GM23338 (cell line): ENCODE measurements around the gene SNX8.

ENCODE experiments used
- CREB1 ChIP-seq: fragments of 250-450 bp; sonication (Bioruptor Pico); IDR thresholded peaks from 2 replicates; pipeline ENCODE4 v1.5.0; 2020; ENCODE audit warnings: low read depth, mild to moderate bottlenecking, moderate library complexity
- CTCF ChIP-seq, 2 experiments: fragments of 200-600 bp in 1 of 2; sonication (generic) in 1 of 2; conservative IDR thresholded peaks; 2 replicates each; pipeline versions ENCODE4 v1.5.1 to v1.6.1; 2016 to 2017; ENCODE audit warnings: antibody characterized with exemption in 2 of 2, low read depth in 2 of 2, mild to moderate bottlenecking in 2 of 2, moderate library complexity in 1 of 2
- ETS1 ChIP-seq: IDR thresholded peaks from 2 replicates; pipeline ENCODE4 v1.6.1; 2016; ENCODE audit warnings: antibody characterized with exemption
- EZH2 ChIP-seq: fragments of 200-600 bp; sonication (generic); IDR thresholded peaks from one replicate; pipeline ENCODE4 v1.8.0; 2017; ENCODE audit warnings: antibody characterized with exemption, mild to moderate bottlenecking, low read depth; ENCODE audit not compliant: unreplicated experiment
- EZH2phosphoT487 ChIP-seq: fragments of 200-600 bp; sonication (generic); IDR thresholded peaks from one replicate; pipeline ENCODE4 v1.8.1; 2018; ENCODE audit warnings: antibody characterized with exemption; ENCODE audit not compliant: unreplicated experiment
- JUNB ChIP-seq: IDR thresholded peaks from one replicate; pipeline ENCODE4 v1.6.1; 2016; ENCODE audit warnings: antibody characterized with exemption; ENCODE audit not compliant: unreplicated experiment
- NANOG ChIP-seq: IDR thresholded peaks from 2 replicates; pipeline ENCODE4 v1.6.1; 2016; ENCODE audit warnings: antibody characterized with exemption, borderline replicate concordance
- POLR2AphosphoS5 ChIP-seq: IDR thresholded peaks from 2 replicates; pipeline ENCODE4 v1.6.1; 2016; ENCODE audit warnings: antibody characterized with exemption, low read depth
- STAT1 ChIP-seq: IDR thresholded peaks from one replicate; pipeline ENCODE4 v1.6.1; 2016; ENCODE audit warnings: antibody characterized with exemption; ENCODE audit not compliant: unreplicated experiment
- ZNF114 ChIP-seq: fragments of 250-450 bp; sonication (Bioruptor Pico); IDR thresholded peaks from 2 replicates; pipeline ENCODE4 v1.5.0; 2020; ENCODE audit warnings: mild to moderate bottlenecking, moderate library complexity
- ZNF331 ChIP-seq: fragments of 250-450 bp; sonication (Bioruptor Pico); IDR thresholded peaks from 2 replicates; pipeline ENCODE4 v1.5.0; 2020; ENCODE audit warnings: low read depth, mild to moderate bottlenecking, moderate library complexity
- TF ChIP-seq, protein P1 (sequence below): IDR thresholded peaks from one replicate; pipeline ENCODE4 v1.6.1; 2018; ENCODE audit warnings: antibody characterized with exemption; ENCODE audit not compliant: unreplicated experiment
- TF ChIP-seq, protein P2 (sequence below): fragments of 250-450 bp; sonication (Bioruptor Pico); IDR thresholded peaks from 2 replicates; pipeline ENCODE4 v1.5.0; 2020; ENCODE audit warnings: mild to moderate bottlenecking, moderate library complexity

GRCh38 chr7:2233926-2234325 lies 80.3 kb downstream of the SNX8 start:
- no peak for TF ChIP-seq CTCF (conservative IDR thresholded peaks at IDR 0.05; ENCODE audit: low read depth in 2 of 2)
- TF ChIP-seq EZH2, result no peak
- TF ChIP-seq STAT1, result no peak
- no peak for TF ChIP-seq POLR2AphosphoS5
- TF ChIP-seq ETS1, result no peak
- TF ChIP-seq CREB1, result no peak
- TF ChIP-seq EZH2phosphoT487, result no peak
- TF ChIP-seq, protein P1, sequence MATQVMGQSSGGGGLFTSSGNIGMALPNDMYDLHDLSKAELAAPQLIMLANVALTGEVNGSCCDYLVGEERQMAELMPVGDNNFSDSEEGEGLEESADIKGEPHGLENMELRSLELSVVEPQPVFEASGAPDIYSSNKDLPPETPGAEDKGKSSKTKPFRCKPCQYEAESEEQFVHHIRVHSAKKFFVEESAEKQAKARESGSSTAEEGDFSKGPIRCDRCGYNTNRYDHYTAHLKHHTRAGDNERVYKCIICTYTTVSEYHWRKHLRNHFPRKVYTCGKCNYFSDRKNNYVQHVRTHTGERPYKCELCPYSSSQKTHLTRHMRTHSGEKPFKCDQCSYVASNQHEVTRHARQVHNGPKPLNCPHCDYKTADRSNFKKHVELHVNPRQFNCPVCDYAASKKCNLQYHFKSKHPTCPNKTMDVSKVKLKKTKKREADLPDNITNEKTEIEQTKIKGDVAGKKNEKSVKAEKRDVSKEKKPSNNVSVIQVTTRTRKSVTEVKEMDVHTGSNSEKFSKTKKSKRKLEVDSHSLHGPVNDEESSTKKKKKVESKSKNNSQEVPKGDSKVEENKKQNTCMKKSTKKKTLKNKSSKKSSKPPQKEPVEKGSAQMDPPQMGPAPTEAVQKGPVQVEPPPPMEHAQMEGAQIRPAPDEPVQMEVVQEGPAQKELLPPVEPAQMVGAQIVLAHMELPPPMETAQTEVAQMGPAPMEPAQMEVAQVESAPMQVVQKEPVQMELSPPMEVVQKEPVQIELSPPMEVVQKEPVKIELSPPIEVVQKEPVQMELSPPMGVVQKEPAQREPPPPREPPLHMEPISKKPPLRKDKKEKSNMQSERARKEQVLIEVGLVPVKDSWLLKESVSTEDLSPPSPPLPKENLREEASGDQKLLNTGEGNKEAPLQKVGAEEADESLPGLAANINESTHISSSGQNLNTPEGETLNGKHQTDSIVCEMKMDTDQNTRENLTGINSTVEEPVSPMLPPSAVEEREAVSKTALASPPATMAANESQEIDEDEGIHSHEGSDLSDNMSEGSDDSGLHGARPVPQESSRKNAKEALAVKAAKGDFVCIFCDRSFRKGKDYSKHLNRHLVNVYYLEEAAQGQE, result no peak
- TF ChIP-seq JUNB, result no peak
- TF ChIP-seq, protein P2, sequence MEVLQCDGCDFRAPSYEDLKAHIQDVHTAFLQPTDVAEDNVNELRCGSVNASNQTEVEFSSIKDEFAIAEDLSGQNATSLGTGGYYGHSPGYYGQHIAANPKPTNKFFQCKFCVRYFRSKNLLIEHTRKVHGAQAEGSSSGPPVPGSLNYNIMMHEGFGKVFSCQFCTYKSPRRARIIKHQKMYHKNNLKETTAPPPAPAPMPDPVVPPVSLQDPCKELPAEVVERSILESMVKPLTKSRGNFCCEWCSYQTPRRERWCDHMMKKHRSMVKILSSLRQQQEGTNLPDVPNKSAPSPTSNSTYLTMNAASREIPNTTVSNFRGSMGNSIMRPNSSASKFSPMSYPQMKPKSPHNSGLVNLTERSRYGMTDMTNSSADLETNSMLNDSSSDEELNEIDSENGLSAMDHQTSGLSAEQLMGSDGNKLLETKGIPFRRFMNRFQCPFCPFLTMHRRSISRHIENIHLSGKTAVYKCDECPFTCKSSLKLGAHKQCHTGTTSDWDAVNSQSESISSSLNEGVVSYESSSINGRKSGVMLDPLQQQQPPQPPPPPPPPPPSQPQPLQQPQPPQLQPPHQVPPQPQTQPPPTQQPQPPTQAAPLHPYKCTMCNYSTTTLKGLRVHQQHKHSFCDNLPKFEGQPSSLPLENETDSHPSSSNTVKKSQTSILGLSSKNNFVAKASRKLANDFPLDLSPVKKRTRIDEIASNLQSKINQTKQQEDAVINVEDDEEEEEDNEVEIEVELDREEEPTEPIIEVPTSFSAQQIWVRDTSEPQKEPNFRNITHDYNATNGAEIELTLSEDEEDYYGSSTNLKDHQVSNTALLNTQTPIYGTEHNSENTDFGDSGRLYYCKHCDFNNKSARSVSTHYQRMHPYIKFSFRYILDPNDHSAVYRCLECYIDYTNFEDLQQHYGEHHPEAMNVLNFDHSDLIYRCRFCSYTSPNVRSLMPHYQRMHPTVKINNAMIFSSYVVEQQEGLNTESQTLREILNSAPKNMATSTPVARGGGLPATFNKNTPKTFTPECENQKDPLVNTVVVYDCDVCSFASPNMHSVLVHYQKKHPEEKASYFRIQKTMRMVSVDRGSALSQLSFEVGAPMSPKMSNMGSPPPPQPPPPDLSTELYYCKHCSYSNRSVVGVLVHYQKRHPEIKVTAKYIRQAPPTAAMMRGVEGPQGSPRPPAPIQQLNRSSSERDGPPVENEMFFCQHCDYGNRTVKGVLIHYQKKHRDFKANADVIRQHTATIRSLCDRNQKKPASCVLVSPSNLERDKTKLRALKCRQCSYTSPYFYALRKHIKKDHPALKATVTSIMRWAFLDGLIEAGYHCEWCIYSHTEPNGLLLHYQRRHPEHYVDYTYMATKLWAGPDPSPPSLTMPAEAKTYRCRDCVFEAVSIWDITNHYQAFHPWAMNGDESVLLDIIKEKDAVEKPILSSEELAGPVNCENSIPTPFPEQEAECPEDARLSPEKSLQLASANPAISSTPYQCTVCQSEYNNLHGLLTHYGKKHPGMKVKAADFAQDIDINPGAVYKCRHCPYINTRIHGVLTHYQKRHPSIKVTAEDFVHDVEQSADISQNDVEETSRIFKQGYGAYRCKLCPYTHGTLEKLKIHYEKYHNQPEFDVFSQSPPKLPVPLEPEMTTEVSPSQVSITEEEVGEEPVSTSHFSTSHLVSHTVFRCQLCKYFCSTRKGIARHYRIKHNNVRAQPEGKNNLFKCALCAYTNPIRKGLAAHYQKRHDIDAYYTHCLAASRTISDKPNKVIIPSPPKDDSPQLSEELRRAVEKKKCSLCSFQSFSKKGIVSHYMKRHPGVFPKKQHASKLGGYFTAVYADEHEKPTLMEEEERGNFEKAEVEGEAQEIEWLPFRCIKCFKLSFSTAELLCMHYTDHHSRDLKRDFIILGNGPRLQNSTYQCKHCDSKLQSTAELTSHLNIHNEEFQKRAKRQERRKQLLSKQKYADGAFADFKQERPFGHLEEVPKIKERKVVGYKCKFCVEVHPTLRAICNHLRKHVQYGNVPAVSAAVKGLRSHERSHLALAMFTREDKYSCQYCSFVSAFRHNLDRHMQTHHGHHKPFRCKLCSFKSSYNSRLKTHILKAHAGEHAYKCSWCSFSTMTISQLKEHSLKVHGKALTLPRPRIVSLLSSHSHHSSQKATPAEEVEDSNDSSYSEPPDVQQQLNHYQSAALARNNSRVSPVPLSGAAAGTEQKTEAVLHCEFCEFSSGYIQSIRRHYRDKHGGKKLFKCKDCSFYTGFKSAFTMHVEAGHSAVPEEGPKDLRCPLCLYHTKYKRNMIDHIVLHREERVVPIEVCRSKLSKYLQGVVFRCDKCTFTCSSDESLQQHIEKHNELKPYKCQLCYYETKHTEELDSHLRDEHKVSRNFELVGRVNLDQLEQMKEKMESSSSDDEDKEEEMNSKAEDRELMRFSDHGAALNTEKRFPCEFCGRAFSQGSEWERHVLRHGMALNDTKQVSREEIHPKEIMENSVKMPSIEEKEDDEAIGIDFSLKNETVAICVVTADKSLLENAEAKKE, result no peak
- TF ChIP-seq ZNF331, result no peak
- no peak for TF ChIP-seq ZNF114 (CRISPR knock-in tag)
- TF ChIP-seq NANOG, result no peak
